WI38 (cell line): ENCODE measurements around the gene SLC22A7.

Experiments
- H3K4me3 ChIP-seq: 2 replicates; pipeline ENCODE4 v1.5.1; 2011; ENCODE audit warnings: low read depth, mild to moderate bottlenecking, control low read depth, low read length
- TF ChIP-seq, protein P1 (sequence below): IDR thresholded peaks from 2 replicates; pipeline ENCODE4 v1.5.1; 2012; ENCODE audit warnings: low read depth, mild to moderate bottlenecking, control low read depth, low read length

The SLC22A7 gene

DNA sequence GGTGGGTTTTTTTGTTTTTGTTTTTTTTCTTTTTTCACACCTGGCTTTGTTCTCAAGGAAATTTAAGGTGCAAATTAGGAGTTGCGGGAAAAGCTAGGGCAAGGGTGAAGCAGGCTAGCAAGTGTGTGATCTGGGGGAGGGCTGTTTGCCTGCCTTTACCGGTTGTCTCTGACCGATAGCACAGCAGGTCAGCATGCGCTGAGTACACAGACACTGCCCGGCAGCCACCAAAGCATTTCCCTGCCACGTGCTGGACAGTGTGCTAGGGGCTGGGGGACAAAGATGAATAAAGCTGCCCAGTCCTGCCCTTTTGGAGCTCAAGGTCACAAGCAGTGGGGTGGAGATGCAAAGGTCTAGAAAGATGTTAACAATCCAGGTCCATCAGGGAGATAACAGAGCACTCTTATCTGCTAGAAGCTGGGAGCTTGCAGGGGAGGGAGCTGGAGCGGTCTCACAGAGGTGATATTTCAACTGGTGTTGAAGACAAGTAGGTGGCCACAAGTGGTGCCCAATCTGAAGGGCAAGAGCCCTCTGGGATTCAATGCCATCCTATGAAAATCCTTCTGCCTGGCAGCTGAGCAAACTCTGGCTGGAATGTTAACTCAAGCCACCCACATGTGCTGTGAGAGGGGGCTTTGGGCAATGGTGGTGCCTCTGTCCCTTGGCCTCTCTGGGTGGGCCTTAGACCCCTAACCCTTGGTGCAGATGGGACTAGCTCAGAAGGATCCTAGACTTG is 30.3 kb upstream of the SLC22A7 start:
- TF ChIP-seq, protein P1, sequence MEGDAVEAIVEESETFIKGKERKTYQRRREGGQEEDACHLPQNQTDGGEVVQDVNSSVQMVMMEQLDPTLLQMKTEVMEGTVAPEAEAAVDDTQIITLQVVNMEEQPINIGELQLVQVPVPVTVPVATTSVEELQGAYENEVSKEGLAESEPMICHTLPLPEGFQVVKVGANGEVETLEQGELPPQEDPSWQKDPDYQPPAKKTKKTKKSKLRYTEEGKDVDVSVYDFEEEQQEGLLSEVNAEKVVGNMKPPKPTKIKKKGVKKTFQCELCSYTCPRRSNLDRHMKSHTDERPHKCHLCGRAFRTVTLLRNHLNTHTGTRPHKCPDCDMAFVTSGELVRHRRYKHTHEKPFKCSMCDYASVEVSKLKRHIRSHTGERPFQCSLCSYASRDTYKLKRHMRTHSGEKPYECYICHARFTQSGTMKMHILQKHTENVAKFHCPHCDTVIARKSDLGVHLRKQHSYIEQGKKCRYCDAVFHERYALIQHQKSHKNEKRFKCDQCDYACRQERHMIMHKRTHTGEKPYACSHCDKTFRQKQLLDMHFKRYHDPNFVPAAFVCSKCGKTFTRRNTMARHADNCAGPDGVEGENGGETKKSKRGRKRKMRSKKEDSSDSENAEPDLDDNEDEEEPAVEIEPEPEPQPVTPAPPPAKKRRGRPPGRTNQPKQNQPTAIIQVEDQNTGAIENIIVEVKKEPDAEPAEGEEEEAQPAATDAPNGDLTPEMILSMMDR: no peak

DNA sequence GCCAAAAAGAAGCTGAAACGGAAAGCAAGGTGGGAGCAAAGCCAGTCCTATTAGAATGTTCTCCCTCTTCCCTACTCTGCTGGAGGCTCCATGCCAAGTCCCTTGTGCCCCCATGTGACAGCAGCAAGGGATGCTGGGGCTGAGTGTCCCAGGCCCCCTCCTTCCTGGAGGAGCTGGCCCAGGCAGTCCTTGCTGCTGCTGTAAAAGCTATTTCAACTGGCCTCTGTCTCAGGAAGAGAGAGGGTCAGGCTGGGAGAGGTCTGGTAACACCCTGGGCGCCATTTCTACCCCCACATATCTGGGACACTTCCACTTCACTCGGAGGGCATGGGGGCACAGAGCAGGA is 29.7 kb upstream of the SLC22A7 start:
- H3K4me3 ChIP-seq: no peak overlapping the region
- TF ChIP-seq, protein P1: no peak

More for the DNA sequence above, 30.3 kb upstream of the SLC22A7 start:
- H3K4me3 ChIP-seq: no peak overlapping the region

DNA sequence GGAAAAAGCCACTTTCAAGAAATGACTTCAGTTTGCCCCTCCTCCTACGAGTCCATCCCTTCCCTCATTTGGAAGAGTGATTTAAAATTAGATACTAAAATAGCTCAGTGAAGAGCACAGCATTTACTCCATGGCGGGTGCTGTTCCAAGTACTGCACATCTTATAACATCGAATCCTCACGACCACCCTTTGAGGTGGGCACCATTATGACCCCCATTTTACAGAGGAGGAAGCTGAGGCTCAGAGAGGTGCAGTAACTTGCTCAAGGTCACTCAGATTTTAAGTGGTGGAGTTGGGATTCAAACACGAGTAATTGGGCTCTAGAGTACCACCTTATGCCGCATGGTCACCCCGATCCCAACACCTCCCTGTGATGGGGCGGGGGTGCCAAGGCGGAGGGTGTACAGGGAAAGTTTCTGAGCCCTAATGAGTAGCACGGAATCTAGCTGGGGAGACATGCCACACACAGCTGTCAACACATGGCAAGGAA is 29.2 kb upstream of the SLC22A7 start:
- TF ChIP-seq, protein P1: no peak
- H3K4me3 ChIP-seq: no peak overlapping the region

DNA sequence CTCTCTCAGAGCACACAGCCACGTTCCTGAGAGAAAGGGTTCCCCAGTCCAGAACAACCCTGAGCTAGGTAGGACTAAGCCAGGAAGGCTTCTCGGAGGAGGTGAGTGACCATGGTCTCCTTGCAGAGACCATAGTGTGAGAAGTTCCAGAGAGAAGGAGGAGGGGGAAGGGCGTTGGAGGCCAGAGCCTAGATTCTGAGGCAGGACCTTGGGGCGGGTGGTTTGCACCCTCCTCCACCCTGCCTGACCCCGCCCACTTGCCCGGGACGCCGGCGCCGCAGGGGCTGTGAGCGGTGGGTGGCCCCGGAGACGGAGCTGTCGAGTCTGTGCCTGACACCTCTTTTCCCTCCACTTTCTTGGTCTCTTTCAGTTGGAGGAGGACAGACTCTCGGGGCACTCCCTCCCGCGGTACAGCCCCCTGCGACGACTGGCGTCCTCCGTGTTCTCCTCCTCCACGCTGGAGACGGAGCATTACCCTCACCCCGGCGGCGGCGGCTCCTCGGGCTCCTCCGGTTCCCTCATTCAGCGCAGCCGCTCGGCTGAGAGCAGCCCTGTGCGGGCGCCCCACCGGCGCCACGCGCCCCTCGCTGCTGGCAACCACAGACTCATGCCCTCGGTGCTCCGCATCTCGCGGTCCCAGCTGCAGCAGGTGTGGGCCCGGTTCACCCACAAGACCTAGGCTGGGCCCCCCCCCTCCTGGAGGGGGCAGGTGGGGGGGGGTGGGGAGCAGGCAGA is 28.6 kb upstream of the SLC22A7 start:
- H3K4me3 ChIP-seq: peak overlapping the region; percentile 44
- TF ChIP-seq, protein P1: no peak

DNA sequence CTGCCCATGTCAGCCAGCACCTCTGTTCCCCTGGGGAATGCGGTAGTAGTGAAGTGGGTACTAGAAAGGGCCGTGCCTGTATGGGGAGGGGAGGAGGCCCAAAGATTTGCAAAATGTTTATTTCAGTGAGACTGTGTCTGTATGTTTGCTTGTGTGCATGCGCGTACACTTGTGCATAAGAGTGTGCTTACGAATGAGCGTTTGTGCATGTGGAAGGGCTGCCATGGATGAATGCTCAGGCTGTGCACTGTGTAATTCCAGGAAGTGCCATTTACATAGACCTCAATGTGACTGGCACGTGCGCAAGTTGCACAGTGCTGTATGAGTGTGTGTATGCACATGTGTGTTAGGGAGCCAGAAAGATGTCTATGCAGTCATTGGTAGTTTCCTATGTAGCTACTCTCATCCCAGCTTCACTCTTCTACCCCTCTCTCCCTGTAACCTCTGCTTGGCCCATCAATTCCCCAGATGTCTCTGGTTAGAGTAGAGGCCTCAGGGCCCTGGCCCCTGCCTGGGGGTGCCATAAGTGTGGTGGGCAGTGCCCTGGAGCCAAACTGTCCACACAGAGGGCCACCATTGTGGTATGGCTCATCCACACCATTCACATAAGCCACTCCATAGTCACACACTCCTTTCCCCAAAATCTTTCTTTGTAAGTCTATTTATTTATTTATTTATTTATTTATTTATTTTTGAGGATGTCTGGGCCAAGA is 26.8 kb upstream of the SLC22A7 start:
- TF ChIP-seq, protein P1: no peak
- no peak overlapping the region for H3K4me3 ChIP-seq

DNA sequence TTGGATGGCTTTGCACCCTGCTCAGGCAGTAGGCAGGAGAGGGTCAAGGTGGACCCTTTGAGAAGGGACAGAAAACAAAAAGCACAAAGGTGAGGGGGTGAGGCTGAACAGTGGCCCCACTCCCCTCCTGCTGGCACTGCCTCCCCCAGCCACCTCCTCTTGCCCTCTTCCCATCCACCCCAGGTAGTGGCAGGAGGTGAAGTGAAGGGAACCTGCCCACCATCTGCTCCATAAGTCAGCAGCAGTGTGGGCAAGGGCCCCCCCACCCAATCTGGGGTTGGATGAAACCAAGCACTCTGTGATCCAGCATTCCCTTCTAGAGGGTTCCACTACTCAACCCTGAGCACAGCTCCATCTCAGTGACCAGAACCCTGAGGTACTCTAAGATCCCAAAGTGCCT is 26.1 kb upstream of the SLC22A7 start:
- TF ChIP-seq, protein P1: no peak

More for the DNA sequence above, 26.1 kb upstream of the SLC22A7 start:
- no peak overlapping the region for H3K4me3 ChIP-seq
